DOHH2 (cell line): ENCODE measurements around the gene TMEM214.

Experiments used
- EZH2phosphoT487 ChIP-seq: fragments of 200-600 bp; sonication (generic); IDR thresholded peaks from 2 replicates; pipeline ENCODE4 v1.6.1; 2017; ENCODE audit warnings: borderline replicate concordance, mild to moderate bottlenecking, antibody characterized with exemption, low read length, moderate library complexity, mixed read lengths
- TF ChIP-seq, protein P1 (sequence below): fragments of 200-600 bp; sonication (generic); IDR thresholded peaks from one replicate; pipeline ENCODE4 v1.5.1; 2014; ENCODE audit warnings: antibody characterized with exemption, mild to moderate bottlenecking, low read depth, low read length; ENCODE audit not compliant: poor library complexity, severe bottlenecking

- TF ChIP-seq, protein P1, sequence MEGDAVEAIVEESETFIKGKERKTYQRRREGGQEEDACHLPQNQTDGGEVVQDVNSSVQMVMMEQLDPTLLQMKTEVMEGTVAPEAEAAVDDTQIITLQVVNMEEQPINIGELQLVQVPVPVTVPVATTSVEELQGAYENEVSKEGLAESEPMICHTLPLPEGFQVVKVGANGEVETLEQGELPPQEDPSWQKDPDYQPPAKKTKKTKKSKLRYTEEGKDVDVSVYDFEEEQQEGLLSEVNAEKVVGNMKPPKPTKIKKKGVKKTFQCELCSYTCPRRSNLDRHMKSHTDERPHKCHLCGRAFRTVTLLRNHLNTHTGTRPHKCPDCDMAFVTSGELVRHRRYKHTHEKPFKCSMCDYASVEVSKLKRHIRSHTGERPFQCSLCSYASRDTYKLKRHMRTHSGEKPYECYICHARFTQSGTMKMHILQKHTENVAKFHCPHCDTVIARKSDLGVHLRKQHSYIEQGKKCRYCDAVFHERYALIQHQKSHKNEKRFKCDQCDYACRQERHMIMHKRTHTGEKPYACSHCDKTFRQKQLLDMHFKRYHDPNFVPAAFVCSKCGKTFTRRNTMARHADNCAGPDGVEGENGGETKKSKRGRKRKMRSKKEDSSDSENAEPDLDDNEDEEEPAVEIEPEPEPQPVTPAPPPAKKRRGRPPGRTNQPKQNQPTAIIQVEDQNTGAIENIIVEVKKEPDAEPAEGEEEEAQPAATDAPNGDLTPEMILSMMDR = no peak
- no peak for TF ChIP-seq EZH2phosphoT487
Observed at GRCh38 chr2:27013738-27014137, 19.0 kb upstream of the TMEM214 start.
